Measurements from ENCODE around the gene EIF5B.
"Not testable (repeated sequence)": the region's sequence is repeated elsewhere in the genome, so short reads cannot be mapped to it uniquely, and the experiment has no call there.

EIF5B gene

GRCh38 chr2:99365661-99366060, 28.5 kb downstream of the EIF5B start:
- DNase-seq, result no peak

DNA sequence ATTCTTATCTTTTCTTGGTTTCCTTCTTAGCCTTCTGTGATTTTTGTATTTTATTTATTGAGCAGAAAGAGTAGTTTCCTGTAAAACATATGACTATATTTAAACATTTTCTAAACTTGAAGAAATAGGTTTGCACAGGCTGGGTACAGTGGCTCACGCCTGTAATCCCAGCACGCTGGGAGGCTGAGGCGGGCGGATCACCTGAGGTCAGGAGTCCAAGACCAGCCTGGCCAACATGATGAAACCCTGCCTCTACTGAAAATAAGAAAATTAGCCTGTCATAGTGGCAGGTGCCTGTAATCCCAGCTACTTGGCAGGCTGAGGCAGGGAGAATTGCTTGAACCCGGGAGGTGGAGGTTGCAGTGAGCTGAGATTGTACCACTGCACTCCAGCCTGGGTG, 31.7 kb downstream of the EIF5B start:
- not testable (repeated sequence) for DNase-seq

- DNase-seq, result no peak
Observed at GRCh38 chr2:99373144-99373543, 36.0 kb downstream of the EIF5B start.

GRCh38 chr2:99374747-99375146, 37.6 kb downstream of the EIF5B start:
- no peak for DNase-seq

DNA sequence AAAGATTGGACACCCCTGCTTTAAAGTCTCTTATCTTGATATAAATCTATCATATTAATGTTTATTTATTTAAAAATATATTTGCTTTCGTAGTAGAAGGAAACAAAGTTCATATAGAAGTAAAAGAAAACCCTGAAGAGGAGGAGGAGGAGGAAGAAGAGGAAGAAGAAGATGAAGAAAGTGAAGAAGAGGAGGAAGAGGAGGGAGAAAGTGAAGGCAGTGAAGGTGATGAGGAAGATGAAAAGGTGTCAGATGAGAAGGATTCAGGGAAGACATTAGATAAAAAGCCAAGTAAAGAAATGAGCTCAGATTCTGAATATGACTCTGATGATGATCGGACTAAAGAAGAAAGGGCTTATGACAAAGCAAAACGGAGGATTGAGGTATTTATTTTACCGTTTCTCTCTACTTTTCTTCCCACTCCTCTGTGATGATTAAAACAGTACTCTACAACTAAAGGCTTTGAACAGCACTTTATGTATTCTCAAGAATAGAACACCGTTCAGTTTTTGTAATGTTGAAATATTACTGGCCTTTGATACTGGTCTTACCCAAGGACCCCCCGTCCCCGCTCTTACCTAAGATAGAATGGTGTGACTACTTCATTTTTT, 39.2 kb downstream of the EIF5B start:
- no peak for DNase-seq

GRCh38 chr2:99377879-99378278, 40.7 kb downstream of the EIF5B start:
- DNase-seq, result no peak

DNA sequence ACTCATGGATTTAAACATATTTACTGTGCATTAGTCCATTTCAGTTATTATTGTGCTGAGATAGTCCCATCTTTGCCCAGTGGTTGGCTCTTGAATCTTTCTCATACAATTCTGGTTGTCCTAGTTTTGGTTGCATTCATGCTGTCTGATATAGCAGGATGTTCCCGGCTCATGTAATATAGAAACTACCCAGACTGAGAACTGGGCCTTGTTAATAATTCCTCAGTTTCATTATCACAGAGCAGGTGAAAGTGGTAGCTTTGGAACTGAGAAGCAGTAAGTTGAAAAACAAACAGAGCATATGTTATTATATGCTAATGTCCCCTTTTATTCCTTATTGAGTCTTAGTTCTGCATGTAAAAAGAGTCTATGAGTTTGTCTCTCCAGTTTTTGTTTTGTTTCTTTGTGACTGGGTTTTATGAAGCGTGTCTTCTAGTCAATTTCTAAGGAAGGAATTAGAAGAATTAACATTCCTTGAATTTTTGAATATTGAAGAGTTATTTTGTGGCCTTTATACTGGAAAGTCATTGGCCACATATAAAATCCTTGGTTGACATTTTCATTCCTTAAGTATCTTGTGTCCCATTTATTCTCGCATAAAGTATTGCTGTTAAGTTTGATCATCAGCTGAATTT, 43.3 kb downstream of the EIF5B start:
- DNase-seq, result no peak

DNA sequence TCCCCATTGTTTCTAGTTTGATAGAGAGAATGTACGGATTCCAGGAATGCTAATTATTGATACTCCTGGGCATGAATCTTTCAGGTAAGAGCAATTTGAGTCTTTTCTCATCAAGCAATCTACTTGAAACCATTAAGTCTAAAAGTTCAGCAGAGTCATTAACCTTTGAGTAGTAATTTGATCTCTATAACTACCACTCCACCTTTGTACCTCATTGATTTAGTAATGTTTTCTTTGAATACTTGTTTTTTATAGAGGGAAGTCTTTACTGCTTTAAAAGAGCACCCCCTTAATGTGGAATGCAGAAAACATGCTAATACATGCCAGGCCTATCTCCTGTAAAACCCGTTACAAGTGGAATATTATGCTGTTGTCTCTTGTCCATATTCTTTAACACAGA, 45.0 kb downstream of the EIF5B start:
- DNase-seq, result no peak

- no peak for DNase-seq
Observed at GRCh38 chr2:99386011-99386410, 48.8 kb downstream of the EIF5B start.

GRCh38 chr2:99388892-99389291, 51.7 kb downstream of the EIF5B start:
- DNase-seq, result no peak

DNA sequence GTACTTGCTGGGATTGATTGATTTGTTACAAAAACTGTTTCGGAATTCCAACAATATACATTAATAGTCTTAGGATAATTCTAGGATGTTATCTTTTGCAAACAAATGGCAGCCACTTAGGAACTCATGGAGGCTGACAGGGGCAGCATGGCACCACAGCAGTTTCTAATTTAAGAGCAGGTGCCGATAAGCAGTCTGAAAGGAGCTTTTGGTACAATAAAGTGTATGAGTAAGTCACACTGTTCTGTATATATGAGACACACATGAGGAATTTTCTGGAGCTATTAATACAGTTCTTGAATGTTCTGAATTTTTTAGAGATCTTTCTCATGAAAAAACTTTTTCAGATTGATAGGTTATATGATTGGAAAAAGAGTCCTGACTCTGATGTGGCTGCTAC, 52.2 kb downstream of the EIF5B start:
- no peak for DNase-seq

DNA sequence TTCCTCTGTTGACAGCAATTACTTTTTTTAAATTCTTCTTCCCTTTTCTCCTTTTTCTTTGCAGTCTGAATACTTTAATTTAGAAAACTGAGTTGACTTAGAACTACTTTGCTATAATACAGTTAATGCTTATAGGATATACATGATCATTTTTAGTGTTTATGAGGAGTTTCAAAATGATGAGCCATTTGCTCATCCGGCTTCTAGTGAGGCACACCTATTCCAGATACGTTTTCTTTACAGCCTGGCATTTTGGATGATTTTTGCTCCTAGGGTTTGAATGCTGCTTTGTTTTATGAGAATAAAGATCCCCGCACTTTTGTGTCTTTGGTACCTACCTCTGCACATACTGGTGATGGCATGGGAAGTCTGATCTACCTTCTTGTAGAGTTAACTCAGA, 52.8 kb downstream of the EIF5B start:
- DNase-seq, result no peak

GRCh38 chr2:99395589-99396130, 58.5 kb downstream of the EIF5B start:
- DNase-seq, result no peak

GRCh38 chr2:99397266-99397920, 60.2 kb downstream of the EIF5B start:
- no peak for DNase-seq

- DNase-seq, result no peak
Observed at GRCh38 chr2:99398303-99398702, 61.1 kb downstream of the EIF5B start.

DNA sequence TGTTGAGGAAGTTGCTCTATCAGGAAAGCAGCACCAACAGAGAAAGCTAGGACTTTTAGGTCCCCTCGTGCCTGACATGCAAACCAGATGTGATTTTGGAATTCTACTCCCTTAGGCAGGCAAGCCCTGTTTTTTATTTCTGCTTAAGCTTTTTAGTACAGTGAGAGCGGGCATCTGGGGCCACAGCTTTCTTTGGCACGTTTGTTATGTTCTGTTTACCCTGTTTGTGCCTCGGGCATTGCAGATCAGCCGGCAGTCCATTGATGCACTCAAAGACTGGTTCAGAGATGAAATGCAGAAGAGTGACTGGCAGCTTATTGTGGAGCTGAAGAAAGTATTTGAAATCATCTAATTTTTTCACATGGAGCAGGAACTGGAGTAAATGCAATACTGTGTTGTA, 61.9 kb downstream of the EIF5B start:
- DNase-seq, result no peak

DNA sequence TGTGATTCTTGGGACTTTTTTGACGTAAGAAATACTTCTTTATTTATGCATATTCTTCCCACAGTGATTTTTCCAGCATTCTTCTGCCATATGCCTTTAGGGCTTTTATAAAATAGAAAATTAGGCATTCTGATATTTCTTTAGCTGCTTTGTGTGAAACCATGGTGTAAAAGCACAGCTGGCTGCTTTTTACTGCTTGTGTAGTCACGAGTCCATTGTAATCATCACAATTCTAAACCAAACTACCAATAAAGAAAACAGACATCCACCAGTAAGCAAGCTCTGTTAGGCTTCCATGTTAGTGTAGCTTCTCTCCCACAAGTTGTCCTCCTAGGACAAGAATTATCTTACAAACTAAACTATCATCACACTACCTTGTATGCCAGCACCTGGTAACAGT, 62.6 kb downstream of the EIF5B start:
- DNase-seq, result no peak

GRCh38 chr2:99401841-99402240, 64.7 kb downstream of the EIF5B start:
- no peak for DNase-seq

GRCh38 chr2:99403084-99403483, 65.9 kb downstream of the EIF5B start:
- no peak for DNase-seq

- no peak for DNase-seq
Observed at GRCh38 chr2:99403524-99403923, 66.3 kb downstream of the EIF5B start.

DNA sequence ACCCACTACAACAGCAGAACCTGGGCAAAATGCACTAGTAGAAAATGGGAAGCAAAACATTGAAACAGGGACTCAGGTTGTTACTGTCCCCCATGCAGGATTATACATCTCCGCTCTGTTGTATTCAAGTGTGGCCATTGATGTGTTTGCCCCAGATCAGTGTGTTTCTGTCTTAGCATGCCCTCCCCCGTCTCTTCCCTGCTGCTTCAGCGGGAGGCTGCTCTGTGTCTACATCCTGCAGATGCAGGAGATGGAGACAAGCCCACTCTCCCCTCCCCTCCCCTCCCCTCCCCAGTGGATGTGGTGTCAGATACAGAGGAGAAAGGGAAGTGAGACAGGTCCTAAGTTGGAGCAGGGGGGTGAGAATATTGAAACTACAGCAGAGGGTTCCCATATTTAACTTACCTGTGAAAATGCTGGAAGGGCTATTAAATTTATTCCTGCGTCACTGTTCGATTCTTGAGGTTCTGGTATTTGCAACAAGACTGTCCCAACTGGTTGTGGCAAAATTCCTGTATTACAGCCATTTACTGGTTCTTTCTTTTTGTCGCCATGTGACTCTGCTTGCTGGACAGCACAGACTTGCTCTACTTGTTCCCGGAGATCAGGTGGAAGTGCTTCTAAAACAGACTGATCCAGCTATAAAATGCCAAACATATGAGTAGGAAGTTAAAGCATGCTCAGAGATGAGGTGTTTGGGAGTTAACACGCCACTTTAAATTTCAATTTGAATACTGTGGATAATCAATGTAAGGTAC, 67.0 kb downstream of the EIF5B start:
- DNase-seq, result no peak

GRCh38 chr2:99404797-99405669, 67.8 kb downstream of the EIF5B start:
- DNase-seq, result no peak

Data from effector CD4-positive, alpha-beta T cell (primary cell).